ENCODE results near the gene GLCCI1. TPM values are rescaled to one million over a fixed set of nuclear protein-coding genes. Genes with fewer than 3 reads are reported as not detected.

The GLCCI1 gene
- total and polyA plus RNA-seq, 2 of the 8 experiments (the other 6 are each of a cell fraction or from before 2014, with no cell fraction given), result 12.4 to 27.7 TPM

DNA sequence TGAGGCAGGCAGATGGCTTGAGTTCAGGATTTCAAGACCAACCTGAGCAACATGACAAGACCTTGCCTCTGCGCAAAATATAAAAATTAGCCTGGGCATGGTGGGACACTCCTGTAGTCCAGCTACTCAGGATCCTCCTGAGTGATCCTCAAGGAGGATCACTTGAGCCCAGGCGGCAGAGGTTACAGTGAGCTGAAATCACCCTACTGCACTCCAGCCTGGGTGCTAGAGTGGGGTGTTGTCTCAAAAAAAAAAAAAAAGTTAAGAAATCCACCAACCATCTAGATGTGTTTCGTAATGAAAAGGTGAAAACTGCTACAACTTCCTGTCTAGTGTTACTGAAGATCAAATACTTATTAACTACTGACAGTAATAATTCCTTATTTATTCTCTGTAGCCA, 8.1 kb downstream of the GLCCI1 start:
- Histone ChIP-seq H3K9me3 (ENCODE audit: insufficient read depth in 2 of 2, low read depth in 1 of 2, low read length in 1 of 2) (no peaks in the 10 kb centered on the region), H3K27me3 (replicated peaks in 1 of 4; ENCODE audit: control insufficient read depth in 3 of 4, extremely low read depth in 1 of 4, insufficient read depth in 3 of 4, low read length in 3 of 4) (peaks cover 0 to 1% (median 0%) of the 10 kb centered on the region in 4 experiments; a peak in 1 of 7 replicates), H3K4me2 (ENCODE audit: insufficient read depth in 1 of 2, low read depth in 2 of 2, low read length in 2 of 2) (no peak overlapping the region), H3K4me1 (replicated peaks in 1 of 4; ENCODE audit: control insufficient read depth in 3 of 4, insufficient read depth in 4 of 4, low read length in 3 of 4) (peaks cover 0 to 5% (median 4%) of the 10 kb centered on the region in 4 experiments; a peak in 4 of 7 replicates), H4K8ac (ENCODE audit: extremely low read depth, insufficient read depth, low read length) (no peak overlapping the region), H4K20me1 (replicated peaks in 1 of 2; ENCODE audit: control insufficient read depth in 1 of 2, insufficient read depth in 2 of 2, low read length in 2 of 2) (peaks cover 0 to 5% of the 10 kb centered on the region in 2 experiments), H3K9ac (replicated peaks in 1 of 4; ENCODE audit: extremely low read depth in 1 of 4, low read depth in 3 of 4, low read length in 3 of 4) (no peak overlapping the region), H3K14ac (ENCODE audit: insufficient read length) (no peak overlapping the region), H3K56ac (replicated peaks; ENCODE audit: insufficient read length, low read depth, low read length) (no peak overlapping the region), H3K23ac (ENCODE audit: insufficient read length) (no peak overlapping the region), H3K79me2 (ENCODE audit: control insufficient read depth in 1 of 2, insufficient read depth in 2 of 2, low read length in 2 of 2) (peaks cover 4 to 91% of the 10 kb centered on the region in 2 experiments; a peak in 3 of 4 replicates), H2BK12ac (ENCODE audit: low read depth, low read length) (no peak overlapping the region), H2BK120ac (replicated peaks; ENCODE audit: low read depth, low read length) (no peak overlapping the region), H3K79me1 (ENCODE audit: low read depth, low read length) (peaks cover 5% of the 10 kb centered on the region; the same call in 1 of the 2 replicates), H3K4me3 (ENCODE audit: extremely low read depth in 1 of 4, insufficient read depth in 2 of 4, low read depth in 3 of 4, low read length in 4 of 4) (no peak overlapping the region), H2BK20ac (ENCODE audit: low read length) (no peak overlapping the region), H2AFZ (ENCODE audit: low read length) (no peak overlapping the region), H4K5ac (ENCODE audit: insufficient read length, low read depth, low read length) (no peak overlapping the region), H3K4ac (replicated peaks; ENCODE audit: insufficient read length, low read depth, low read length) (no peak overlapping the region), H4K91ac (replicated peaks; ENCODE audit: insufficient read length, low read length) (no peak overlapping the region), H2AK5ac (ENCODE audit: low read depth, low read length) (no peak overlapping the region), H2BK5ac (ENCODE audit: low read depth, low read length) (no peak overlapping the region), H3K18ac (ENCODE audit: extremely low read depth, low read length) (no peak overlapping the region), H2BK15ac (ENCODE audit: low read length) (no peak overlapping the region), H3K27ac (ENCODE audit: low read depth, low read length) (no peak overlapping the region), H3K23me2 (ENCODE audit: low read depth, low read length) (no peaks in the 10 kb centered on the region), H3K36me3 (ENCODE audit: control insufficient read depth in 2 of 4, insufficient read depth in 4 of 4, low read length in 3 of 4) (no peaks in the 10 kb centered on the region)
- CTCF ChIA-PET (ENCODE audit: partially characterized antibody), result interaction anchor here (1.2 to 1.7 kb wide), 2 partner anchors 219 to 240 kb away, joined by 3 read pairs; no protein-coding TSS in a partner anchor
- WGBS, 2 experiments (ENCODE audit: extremely low coverage in 1 of 2, insufficient coverage in 1 of 2, insufficient read length in 1 of 2, insufficient replicate concordance in 2 of 2, low coverage in 1 of 2, low lambda C conversion rate in 2 of 2, missing lambda C conversion rate in 1 of 2), result 92% methylated on average over 3 of the region's 3 CpGs; no CpG with 5 or more reads in 1 of the 2 experiments
- DNase-seq (ENCODE audit: low read depth in 1 of 2, low spot score in 2 of 2) (no peak), FAIRE-seq (no peak)
- POLR2A ChIA-PET (ENCODE audit: partially characterized antibody), result no interaction called here
- TF ChIP-seq, protein P1, sequence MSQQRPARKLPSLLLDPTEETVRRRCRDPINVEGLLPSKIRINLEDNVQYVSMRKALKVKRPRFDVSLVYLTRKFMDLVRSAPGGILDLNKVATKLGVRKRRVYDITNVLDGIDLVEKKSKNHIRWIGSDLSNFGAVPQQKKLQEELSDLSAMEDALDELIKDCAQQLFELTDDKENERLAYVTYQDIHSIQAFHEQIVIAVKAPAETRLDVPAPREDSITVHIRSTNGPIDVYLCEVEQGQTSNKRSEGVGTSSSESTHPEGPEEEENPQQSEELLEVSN (IDR thresholded peaks at IDR 0.05), result no peak
- TF ChIP-seq SRF (IDR thresholded peaks at IDR 0.05; ENCODE audit: low read depth, low read length), result no peak
- no peak for TF ChIP-seq POLR2AphosphoS5 (IDR thresholded peaks at IDR 0.05; ENCODE audit: low read depth, low read length)
- TF ChIP-seq ATF3 (IDR thresholded peaks at IDR 0.05; ENCODE audit: insufficient read depth, low read depth, low read length), result no peak
- TF ChIP-seq CTCF (IDR thresholded peaks at IDR 0.05; ENCODE audit: control extremely low read depth in 1 of 3, insufficient read depth in 1 of 3, low read depth in 1 of 3, low read length in 3 of 3), result no peak
- TF ChIP-seq BRCA1 (IDR thresholded peaks at IDR 0.05; ENCODE audit: low read depth, low read length), result no peak
- TF ChIP-seq PHF8 (conservative IDR thresholded peaks at IDR 0.05; ENCODE audit: low read depth, low read length), result no peak
- no peak for TF ChIP-seq ZNF274 (IDR thresholded peaks at IDR 0.05; ENCODE audit: borderline replicate concordance, extremely low read depth, low read length)
- no peak for TF ChIP-seq FOSL1 (IDR thresholded peaks at IDR 0.05; ENCODE audit: insufficient read depth, low read depth, low read length)
